ENCODE data around the gene CCDC170. TPM values are rescaled to one million over a fixed set of nuclear protein-coding genes. Genes with fewer than 3 reads are reported as not detected.

CCDC170 gene
- total and polyA plus RNA-seq, 9 of the 15 experiments (the other 6 are each of a cell fraction or from before 2014, with no cell fraction given), result 0.01 to 0.18 (median 0.05) TPM; not detected in 6

GRCh38 chr6:151475653-151476523, 17.9 kb upstream of the CCDC170 start (continued):
- TF ChIP-seq ZNF274 (IDR thresholded peaks at IDR 0.05; ENCODE audit: borderline replicate concordance, low read depth, low read length) (no peak), GMEB1 (CRISPR knock-in tag; IDR thresholded peaks at IDR 0.05) (no peak), PTTG1 (tag; IDR thresholded peaks at IDR 0.05; ENCODE audit: low read depth) (no peak), PCBP1 (IDR thresholded peaks at IDR 0.05; ENCODE audit: low read depth, low read length, poor library complexity, severe bottlenecking) (no peak), DMBX1 (CRISPR knock-in tag; IDR thresholded peaks at IDR 0.05; ENCODE audit: borderline replicate concordance) (no peak), AFF4 (CRISPR knock-in tag; IDR thresholded peaks at IDR 0.05) (no peak), POLR2H (tag; IDR thresholded peaks at IDR 0.05; ENCODE audit: low read depth) (no peak), NFE2 (IDR thresholded peaks at IDR 0.05; ENCODE audit: low read depth) (no peak), HINFP (tag; conservative IDR thresholded peaks at IDR 0.05; ENCODE audit: low read depth) (no peak), USF1 (CRISPR knock-in tag; IDR thresholded peaks at IDR 0.05) (peak; percentile 49), ZNF165 (CRISPR knock-in tag; IDR thresholded peaks at IDR 0.05; ENCODE audit: borderline replicate concordance) (no peak), ZMIZ1 (IDR thresholded peaks at IDR 0.05; ENCODE audit: low read depth in 2 of 2, low read length in 2 of 2) (no peak), SMAD1 (IDR thresholded peaks at IDR 0.05; ENCODE audit: low read depth, low read length, partially characterized antibody) (no peak), HOXB6 (CRISPR knock-in tag; IDR thresholded peaks at IDR 0.05; ENCODE audit: borderline replicate concordance) (no peak)
